ENCODE measurements around the gene UHRF1. TPM values are rescaled to one million over a fixed set of nuclear protein-coding genes. Genes with fewer than 3 reads are reported as not detected.
"Not testable (repeated sequence)": the region's sequence is repeated elsewhere in the genome, so short reads cannot be mapped to it uniquely, and the experiment has no call there.

Gene UHRF1
- total RNA-seq, 6 experiments from 2014 or later, result 0.17 to 3.8 (median 0.82) TPM

GRCh38 chr19:4873930-4874329, 35.4 kb upstream of the UHRF1 start:
- Histone ChIP-seq H3K4me1 (no peaks in the 10 kb centered on the region), H3K9me3 (no peaks in the 10 kb centered on the region), H3K27me3 (no peaks in the 10 kb centered on the region), H3K27ac (no peak overlapping the region), H3K36me3 (no peaks in the 10 kb centered on the region), H3K4me3 (no peak overlapping the region)
- TF ChIP-seq POLR2A (IDR thresholded peaks at IDR 0.05) (no peak), CTCF (IDR thresholded peaks at IDR 0.05) (no peak)
- no peak for DNase-seq
- ATAC-seq, result no peak
- intact Hi-C loops (cut with DNase I), result loop anchor here (5.0 kb wide), 1 partner anchor 158 kb away; no protein-coding TSS in a partner anchor
- WGBS (ENCODE audit: insufficient coverage, low coverage, low lambda C conversion rate, missing lambda C conversion rate), result 81% methylated on average over 3 of the region's 3 CpGs

- Histone ChIP-seq H3K36me3 (no peaks in the 10 kb centered on the region), H3K27me3 (no peaks in the 10 kb centered on the region), H3K27ac (no peak overlapping the region), H3K4me1 (no peaks in the 10 kb centered on the region), H3K9me3 (no peaks in the 10 kb centered on the region), H3K4me3 (no peak overlapping the region)
- TF ChIP-seq POLR2A (IDR thresholded peaks at IDR 0.05), result no peak
- TF ChIP-seq CTCF (IDR thresholded peaks at IDR 0.05), result no peak
- ATAC-seq (peak in 1 of 4 donors; percentile 41), DNase-seq (no peak)
- WGBS (ENCODE audit: insufficient coverage, low coverage, low lambda C conversion rate, missing lambda C conversion rate), result 60% methylated on average over 1 of the region's 30 CpGs
- intact Hi-C loops (cut with DNase I), result loop anchor here in 1 of 2 donors (5.0 kb wide), 1 partner anchor 34 kb away; no protein-coding TSS in a partner anchor
Measured at GRCh38 chr19:4877753-4878490, 31.4 kb upstream of the UHRF1 start.

- DNase-seq, result no peak
- no peak for TF ChIP-seq POLR2A (IDR thresholded peaks at IDR 0.05)
- no peak for TF ChIP-seq CTCF (IDR thresholded peaks at IDR 0.05)
- 40% methylated on average over 1 of the region's 23 CpGs for WGBS (ENCODE audit: insufficient coverage, low coverage, low lambda C conversion rate, missing lambda C conversion rate)
- intact Hi-C loops (cut with DNase I), result loop anchor here in 1 of 2 donors (5.0 kb wide), 1 partner anchor 34 kb away; no protein-coding TSS in a partner anchor
- Histone ChIP-seq H3K4me3 (no peak overlapping the region), H3K36me3 (no peaks in the 10 kb centered on the region), H3K4me1 (no peaks in the 10 kb centered on the region), H3K27ac (no peak overlapping the region), H3K27me3 (no peaks in the 10 kb centered on the region), H3K9me3 (no peaks in the 10 kb centered on the region)
- no peak for ATAC-seq
Measured at GRCh38 chr19:4878491-4878968, 30.8 kb upstream of the UHRF1 start.

- 76% methylated on average over 10 of the region's 11 CpGs for WGBS (ENCODE audit: insufficient coverage, low coverage, low lambda C conversion rate, missing lambda C conversion rate)
- H3K4me1 ChIP-seq, result no peaks in the 10 kb centered on the region
- no peaks in the 10 kb centered on the region for H3K9me3 ChIP-seq
- ATAC-seq (no peak), DNase-seq (no peak)
- intact Hi-C loops (cut with DNase I), result loop anchor here in 1 of 2 donors (5.0 kb wide), 1 partner anchor 33 kb away; no protein-coding TSS in a partner anchor
- TF ChIP-seq POLR2A (IDR thresholded peaks at IDR 0.05) (no peak), CTCF (IDR thresholded peaks at IDR 0.05) (no peak)
- H3K36me3 ChIP-seq, result no peaks in the 10 kb centered on the region
- no peak overlapping the region for H3K27ac ChIP-seq
- H3K27me3 ChIP-seq, result no peaks in the 10 kb centered on the region
- H3K4me3 ChIP-seq, result no peak overlapping the region
Measured at GRCh38 chr19:4879041-4879440, 30.3 kb upstream of the UHRF1 start.

- H3K9me3 ChIP-seq; DNase-seq; intact Hi-C loops (cut with DNase I); H3K4me1 ChIP-seq; H3K36me3 ChIP-seq; H3K27me3 ChIP-seq; H3K27ac ChIP-seq; H3K4me3 ChIP-seq; ATAC-seq: not testable (repeated sequence)
- WGBS (ENCODE audit: insufficient coverage, low coverage, low lambda C conversion rate, missing lambda C conversion rate), result 71% methylated on average over 5 of the region's 6 CpGs
Measured at GRCh38 chr19:4882874-4883273, 26.4 kb upstream of the UHRF1 start.

GRCh38 chr19:4884993-4885392, 24.3 kb upstream of the UHRF1 start:
- H3K4me1 ChIP-seq, result not testable (repeated sequence)

GRCh38 chr19:4887803-4888202, 21.5 kb upstream of the UHRF1 start:
- DNase-seq; H3K36me3 ChIP-seq; H3K4me3 ChIP-seq; intact Hi-C loops (cut with DNase I); H3K4me1 ChIP-seq; ATAC-seq; H3K27me3 ChIP-seq; H3K27ac ChIP-seq; H3K9me3 ChIP-seq: not testable (repeated sequence)
- no CpG with 5 or more reads among the region's 6 CpGs for WGBS (ENCODE audit: insufficient coverage, low coverage, low lambda C conversion rate, missing lambda C conversion rate)

More at GRCh38 chr19:4884993-4885392, 24.3 kb upstream of the UHRF1 start:
- 83% methylated on average over 3 of the region's 6 CpGs for WGBS (ENCODE audit: insufficient coverage, low coverage, low lambda C conversion rate, missing lambda C conversion rate)
- H3K36me3 ChIP-seq; intact Hi-C loops (cut with DNase I); ATAC-seq; H3K9me3 ChIP-seq; H3K27me3 ChIP-seq; H3K27ac ChIP-seq; DNase-seq; H3K4me3 ChIP-seq: not testable (repeated sequence)
